HUDEP-2 (cell line): ENCODE measurements around the gene SNRNP70.
A peak's percentile ranks its signal among the peaks of the same experiment; 100 is the strongest.

Experiments
- DNase-seq, 76 experiments: peaks; one replicate each; lab custom pipeline; 2025; ENCODE audit not compliant: unreplicated experiment in 76 of 76; lab: John Stamatoyannopoulos, UW

SNRNP70 gene

GRCh38 chr19:49097453-49098288, 12.4 kb downstream of the SNRNP70 start:
- peak in 62 of 76 experiments; percentile 29 to 86 (median 65) for DNase-seq

- DNase-seq = no peak
These were observed 13.5 kb downstream of the SNRNP70 start for GRCh38 chr19:49098795-49099194.

- no peak for DNase-seq
These were observed 15.9 kb downstream of the SNRNP70 start for GRCh38 chr19:49101160-49101559.

- no peak for DNase-seq
These were observed 17.1 kb downstream of the SNRNP70 start for GRCh38 chr19:49102303-49102702.

GRCh38 chr19:49103331-49104085, 18.3 kb downstream of the SNRNP70 start:
- no peak for DNase-seq

GRCh38 chr19:49104229-49104864, 19.1 kb downstream of the SNRNP70 start:
- no peak for DNase-seq

- peak in 68 of 76 experiments; percentile 31 to 86 (median 66) for DNase-seq
These were observed 21.4 kb downstream of the SNRNP70 start for GRCh38 chr19:49106648-49107135.

GRCh38 chr19:49107625-49108459, 22.6 kb downstream of the SNRNP70 start:
- DNase-seq = no peak

- no peak for DNase-seq
These were observed 23.8 kb downstream of the SNRNP70 start for GRCh38 chr19:49109051-49109450.

- no peak for DNase-seq
These were observed 24.4 kb downstream of the SNRNP70 start for GRCh38 chr19:49109569-49110233.

GRCh38 chr19:49110567-49110966, 25.3 kb downstream of the SNRNP70 start:
- DNase-seq = no peak

GRCh38 chr19:49111218-49111998, 26.2 kb downstream of the SNRNP70 start:
- DNase-seq = no peak

GRCh38 chr19:49113762-49114629, 28.7 kb downstream of the SNRNP70 start, which contains the start of gene LIN7B:
Gene LIN7B, plus strand, starts transcription at chr19:49114370. Its CDS starts 35 bp downstream, at chr19:49114405.
- DNase-seq = peak in 68 of 76 experiments; percentile 22 to 96 (median 66)

GRCh38 chr19:49114630-49115363, 29.5 kb downstream of the SNRNP70 start:
- peak in 37 of 76 experiments; percentile 12 to 70 (median 47) for DNase-seq

- peak in 61 of 76 experiments; percentile 24 to 83 (median 56) for DNase-seq
These were observed 31.3 kb downstream of the SNRNP70 start for GRCh38 chr19:49116544-49116943.

GRCh38 chr19:49117677-49118564, 32.7 kb downstream of the SNRNP70 start:
- DNase-seq = peak in 1 of 76 experiments; percentile 5
